Dedifferentiated amniotic fluid mesenchymal stem cell (primary cell): Measurements from ENCODE around the gene DCTPP1.
A peak's percentile ranks its signal among the peaks of the same experiment; 100 is the strongest.

Source experiments
- DNase-seq: peaks from one replicate; pipeline ENCODE4 v3.0.0-alpha.2; 2016; ENCODE audit errors: extremely low spot score

The DCTPP1 gene

GRCh38 chr16:30382111-30382881, 47.5 kb downstream of the DCTPP1 start, which contains the start of gene SEPTIN1:
TSS of gene SEPTIN1 (minus strand) at chr16:30382561. CDS start at chr16:30382542, 19 bp downstream.
- no peak for DNase-seq

GRCh38 chr16:30381291-30382041, 48.4 kb downstream of the DCTPP1 start:
- DNase-seq: no peak

- no peak for DNase-seq
These were observed 49.0 kb downstream of the DCTPP1 start for GRCh38 chr16:30380803-30381208.

- DNase-seq: no peak
These were observed 49.6 kb downstream of the DCTPP1 start for GRCh38 chr16:30380072-30380802.

- DNase-seq: no peak
These were observed 50.6 kb downstream of the DCTPP1 start for GRCh38 chr16:30379158-30379783.

GRCh38 chr16:30378236-30379157, 51.3 kb downstream of the DCTPP1 start:
- DNase-seq: peak; percentile 96

- DNase-seq: peak; percentile 63
These were observed 52.0 kb downstream of the DCTPP1 start for GRCh38 chr16:30377812-30378235.

- DNase-seq: no peak
These were observed 52.6 kb downstream of the DCTPP1 start for GRCh38 chr16:30377050-30377811.

GRCh38 chr16:30376461-30376902, 53.3 kb downstream of the DCTPP1 start:
- DNase-seq: no peak

- no peak for DNase-seq
These were observed 54.0 kb downstream of the DCTPP1 start for GRCh38 chr16:30375864-30376263.

- no peak for DNase-seq
These were observed 55.3 kb downstream of the DCTPP1 start, which contains the start of gene MYL11 for GRCh38 chr16:30374538-30374937. TSS of gene MYL11 (plus strand) at chr16:30374802. CDS start at chr16:30374858, 56 bp downstream.
